ENCODE results near the gene CLPTM1L. TPM values are rescaled to one million over a fixed set of nuclear protein-coding genes. Genes with fewer than 3 reads are reported as not detected.
A peak's percentile ranks its signal among the peaks of the same experiment; 100 is the strongest.

CLPTM1L gene
- total and polyA plus RNA-seq, 5 experiments from 2014 or later = 24.9 to 70.1 (median 66.4) TPM

GRCh38 chr5:1356873-1357787, 12.2 kb upstream of the CLPTM1L start:
- Mint-ChIP-seq H3K36me3 (no peaks in the 10 kb centered on the region), H3K4me1 (no peaks in the 10 kb centered on the region), H3K27ac (no peak overlapping the region), H3K9me3 (no peaks in the 10 kb centered on the region), H3K4me3 (no peak overlapping the region), H3K27me3 (peaks cover 0 to 6% (median under 1%) of the 10 kb centered on the region in 5 donors)
- POLR2A ChIA-PET = no interaction called here
- no peak for DNase-seq
- no peak for ATAC-seq

DNA sequence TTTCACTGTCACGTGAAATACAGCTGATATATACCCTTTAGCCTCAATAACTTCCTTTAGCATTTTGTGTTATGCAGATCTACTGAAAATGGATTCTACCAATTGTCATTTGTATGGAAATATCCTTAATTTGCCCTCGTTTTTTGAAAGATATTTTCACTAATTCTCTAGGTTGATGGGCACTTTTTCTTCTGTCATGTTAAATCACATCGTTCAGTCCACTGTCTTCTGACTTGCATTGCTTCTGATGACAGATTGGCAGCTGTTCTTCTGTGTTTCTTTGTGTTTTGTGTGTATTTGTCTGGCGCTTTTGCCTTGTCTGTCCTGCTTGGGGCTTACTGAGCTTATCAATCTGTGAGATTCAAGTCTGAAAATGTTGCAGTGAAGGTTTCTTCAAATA, 9.7 kb upstream of the CLPTM1L start:
- POLR2A ChIA-PET = no interaction called here
- DNase-seq = no peak
- Mint-ChIP-seq H3K27me3 (no peaks in the 10 kb centered on the region), H3K4me1 (no peaks in the 10 kb centered on the region), H3K27ac (no peak overlapping the region), H3K4me3 (no peak overlapping the region), H3K36me3 (no peaks in the 10 kb centered on the region), H3K9me3 (no peaks in the 10 kb centered on the region)
- ATAC-seq = no peak

- no peaks in the 10 kb centered on the region for H3K36me3 Mint-ChIP-seq
- peak overlapping the region in 1 of 10 donors; percentile 51 for H3K27ac Mint-ChIP-seq
- ATAC-seq (no peak), DNase-seq (no peak)
- POLR2A ChIA-PET = no interaction called here
- no peaks in the 10 kb centered on the region for H3K9me3 Mint-ChIP-seq
- H3K27me3 Mint-ChIP-seq = no peaks in the 10 kb centered on the region
- H3K4me3 Mint-ChIP-seq = no peak overlapping the region
- no peaks in the 10 kb centered on the region for H3K4me1 Mint-ChIP-seq
Measured at GRCh38 chr5:1352231-1353219, 7.6 kb upstream of the CLPTM1L start.

DNA sequence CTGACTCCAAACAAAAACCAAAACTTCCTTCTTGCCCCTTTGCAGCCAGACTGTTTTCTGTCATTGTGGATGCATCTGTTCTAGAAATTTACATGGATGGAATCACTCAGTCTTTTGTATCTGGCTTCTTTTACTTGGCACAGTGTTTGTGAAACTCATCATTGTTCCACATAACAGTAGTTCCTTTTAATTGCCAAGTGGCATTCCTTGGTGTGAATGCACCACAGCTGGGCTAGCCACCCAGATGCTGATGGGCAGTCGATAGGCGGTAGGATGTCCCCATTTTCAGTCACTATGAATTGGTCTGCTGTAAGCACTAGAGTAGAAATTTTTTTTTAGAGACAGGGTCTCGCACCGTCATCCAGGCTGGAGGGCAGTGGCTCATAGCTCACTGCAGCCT, 6.3 kb upstream of the CLPTM1L start:
- POLR2A ChIA-PET = no interaction called here

GRCh38 chr5:1349246-1349645, 4.3 kb upstream of the CLPTM1L start:
- ATAC-seq (no peak), DNase-seq (no peak)
- Mint-ChIP-seq H3K27ac (peak overlapping the region in 3 of 10 donors; percentile 5 to 29 (median 28)), H3K27me3 (no peaks in the 10 kb centered on the region), H3K36me3 (no peaks in the 10 kb centered on the region), H3K4me1 (peaks cover 4 to 13% (median 11%) of the 10 kb centered on the region in 4 donors), H3K4me3 (peak overlapping the region in 1 of 10 donors; percentile 56), H3K9me3 (no peaks in the 10 kb centered on the region)
- POLR2A ChIA-PET = no interaction called here

More for the DNA sequence above, 6.3 kb upstream of the CLPTM1L start:
- Mint-ChIP-seq H3K27ac (no peak overlapping the region), H3K27me3 (no peaks in the 10 kb centered on the region), H3K4me3 (no peak overlapping the region), H3K9me3 (no peaks in the 10 kb centered on the region), H3K36me3 (no peaks in the 10 kb centered on the region), H3K4me1 (peaks cover 3 to 6% (median 4%) of the 10 kb centered on the region in 4 donors)
- no peak for ATAC-seq
- DNase-seq = no peak

- Mint-ChIP-seq H3K9me3 (no peaks in the 10 kb centered on the region), H3K4me1 (peaks cover 7 to 16% (median 14%) of the 10 kb centered on the region in 4 donors), H3K27ac (peak overlapping the region in 1 of 10 donors; percentile 29), H3K27me3 (no peaks in the 10 kb centered on the region), H3K36me3 (no peaks in the 10 kb centered on the region), H3K4me3 (no peak overlapping the region)
- POLR2A ChIA-PET = no interaction called here
- DNase-seq = no peak
- ATAC-seq = no peak
Measured at GRCh38 chr5:1348986-1349245, 4.0 kb upstream of the CLPTM1L start.

- DNase-seq (no peak), ATAC-seq (no peak)
- POLR2A ChIA-PET = no interaction called here
- H3K9me3 Mint-ChIP-seq = no peaks in the 10 kb centered on the region
- H3K27me3 Mint-ChIP-seq = no peaks in the 10 kb centered on the region
- peaks cover 2 to 6% (median 3%) of the 10 kb centered on the region in 3 donors for H3K36me3 Mint-ChIP-seq
- peak overlapping the region in 4 of 10 donors; percentile 22 to 58 (median 56) for H3K4me3 Mint-ChIP-seq
- H3K27ac Mint-ChIP-seq = peak overlapping the region in 2 of 10 donors; percentile 28 to 73
- peaks cover 11 to 25% (median 24%) of the 10 kb centered on the region in 4 donors for H3K4me1 Mint-ChIP-seq
Measured at GRCh38 chr5:1347571-1347970, 2.7 kb upstream of the CLPTM1L start.

DNA sequence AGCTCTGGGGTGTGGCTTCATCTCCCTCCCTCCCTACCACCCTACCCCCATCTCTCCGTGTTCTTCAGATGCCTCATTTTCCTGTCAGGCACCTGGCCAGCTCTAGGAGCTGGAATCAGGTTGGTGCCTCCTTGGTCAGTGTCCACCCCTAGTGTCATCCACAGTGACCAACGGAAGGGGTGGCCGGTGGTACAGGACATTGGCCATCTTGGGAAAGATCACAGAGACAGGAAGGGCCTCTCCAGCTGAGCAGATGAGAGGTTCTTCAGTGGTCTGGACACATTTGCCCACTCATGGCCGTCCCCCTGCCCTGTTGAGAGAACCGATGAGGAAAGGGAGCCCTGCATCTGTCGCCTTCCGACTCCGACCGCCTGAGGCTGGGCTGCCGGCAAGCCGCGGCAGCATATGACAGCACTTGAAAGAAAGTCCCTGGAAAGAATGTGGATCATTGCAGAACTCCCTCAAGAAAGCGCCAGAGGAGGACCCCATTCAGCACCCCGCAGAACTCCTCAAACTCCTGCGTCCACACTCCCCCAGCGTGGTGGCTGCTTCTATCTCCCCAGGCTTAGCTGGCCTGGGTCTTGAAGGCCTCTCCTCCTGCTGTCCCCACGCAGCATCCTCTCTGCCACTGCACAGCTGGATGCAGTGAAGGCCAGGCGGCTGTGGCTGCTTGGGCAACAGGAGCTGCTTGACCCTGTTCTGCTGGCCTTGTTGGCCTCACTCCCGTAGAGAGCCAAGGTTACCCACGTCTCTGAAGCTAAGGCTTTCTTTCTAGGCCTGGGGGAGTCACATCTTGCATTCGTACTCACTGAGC, 1.9 kb upstream of the CLPTM1L start:
- Mint-ChIP-seq H3K27ac (peak overlapping the region in 9 of 10 donors; percentile 28 to 93 (median 78)), H3K4me3 (peak overlapping the region; percentile 48 to 90 (median 80)), H3K9me3 (no peaks in the 10 kb centered on the region)

GRCh38 chr5:1345876-1346626, 1.2 kb upstream of the CLPTM1L start:
- DNase-seq (no peak), ATAC-seq (no peak)
- H3K4me3 Mint-ChIP-seq = peak overlapping the region; percentile 75 to 90 (median 84)
- H3K27ac Mint-ChIP-seq = peak overlapping the region; percentile 60 to 93 (median 86)
- H3K27me3 Mint-ChIP-seq = no peaks in the 10 kb centered on the region
- POLR2A ChIA-PET = interaction anchor here (1.1 to 2.3 kb wide), 4 partner anchors 17 to 248 kb away, joined by 3 to 31 read pairs (median 4); no protein-coding TSS in a partner anchor
- peaks cover 3 to 18% (median 6%) of the 10 kb centered on the region in 3 donors for H3K36me3 Mint-ChIP-seq
- H3K9me3 Mint-ChIP-seq = no peaks in the 10 kb centered on the region
- peaks cover 14 to 34% (median 33%) of the 10 kb centered on the region in 4 donors for H3K4me1 Mint-ChIP-seq

More for the DNA sequence above, 1.9 kb upstream of the CLPTM1L start:
- peaks cover 2 to 10% (median 3%) of the 10 kb centered on the region in 3 donors for H3K36me3 Mint-ChIP-seq
- no peak for ATAC-seq
- peaks cover 11 to 28% (median 26%) of the 10 kb centered on the region in 4 donors for H3K4me1 Mint-ChIP-seq
- no peaks in the 10 kb centered on the region for H3K27me3 Mint-ChIP-seq
- POLR2A ChIA-PET = interaction anchor here (1.1 kb wide), 1 partner anchor 240 kb away, joined by 6 read pairs; no protein-coding TSS in a partner anchor
- no peak for DNase-seq

DNA sequence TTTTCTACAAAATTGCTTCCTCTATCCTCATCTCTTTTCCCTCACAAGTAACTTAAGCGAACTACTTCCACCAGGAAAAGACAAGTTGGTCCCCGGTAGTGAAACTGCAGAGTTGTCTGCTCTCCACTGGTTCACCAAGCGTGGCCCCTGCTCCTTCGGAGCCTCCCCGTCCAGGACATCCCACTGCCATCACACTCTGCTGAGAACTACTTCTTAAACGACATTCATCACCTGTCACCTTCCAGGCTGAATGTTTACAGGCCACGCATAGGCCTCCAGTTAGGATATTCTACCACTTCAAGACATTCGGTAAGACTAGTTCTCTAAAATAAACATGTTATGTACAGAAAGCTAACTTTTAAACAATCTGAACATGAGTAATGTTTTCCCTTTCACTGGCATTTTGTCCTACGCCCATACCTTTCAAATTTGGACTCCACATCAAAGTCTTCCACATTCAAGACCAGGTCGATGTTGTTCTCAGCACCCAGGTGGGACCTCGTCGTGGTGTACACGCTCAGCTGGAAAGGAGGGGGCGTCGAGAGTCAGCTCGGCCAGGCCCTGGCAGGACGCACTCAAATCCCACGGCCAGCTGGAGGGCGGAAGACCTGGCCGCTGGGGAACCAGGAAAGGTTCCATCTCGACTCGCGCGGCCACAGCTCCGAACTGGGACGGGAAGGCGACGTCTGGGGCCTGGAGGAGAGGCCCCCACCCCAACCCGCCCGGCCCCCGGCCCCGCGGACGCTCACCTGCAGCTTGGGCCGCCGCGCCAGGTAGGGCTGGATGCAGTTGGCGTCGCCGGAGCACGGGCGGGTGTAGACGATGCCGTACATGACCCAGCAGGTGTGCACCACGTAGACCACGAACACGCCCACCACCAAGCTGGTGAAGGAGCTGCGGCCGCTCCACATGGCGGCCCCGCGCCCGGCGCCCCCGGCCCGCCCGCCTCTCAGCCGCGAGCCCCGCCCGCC, 683 bp downstream of the CLPTM1L start:
- H3K27ac Mint-ChIP-seq = peak overlapping the region; percentile 68 to 92 (median 88)
- H3K4me3 Mint-ChIP-seq = peak overlapping the region; percentile 78 to 94 (median 90)
- POLR2A ChIA-PET = interaction anchor here (0.6 to 2.3 kb wide), 11 partner anchors 15 to 456 kb away, joined by 3 to 31 read pairs (median 4); partner anchors contain the start of gene TERT
- peaks cover 3 to 29% (median 7%) of the 10 kb centered on the region in 3 donors for H3K36me3 Mint-ChIP-seq
- peaks cover 18 to 44% (median 37%) of the 10 kb centered on the region in 4 donors for H3K4me1 Mint-ChIP-seq
- DNase-seq (peak in 1 of 10 donors; percentile 3), ATAC-seq (peak in 1 of 2 donors; percentile 41)
- no peaks in the 10 kb centered on the region for H3K27me3 Mint-ChIP-seq
- no peaks in the 10 kb centered on the region for H3K9me3 Mint-ChIP-seq

Data from naive thymus-derived CD8-positive, alpha-beta T cell (primary cell).